Pancreas (tissue), 10 donors: ENCODE results near the gene CAPN10. TPM values are rescaled to one million over a fixed set of nuclear protein-coding genes. Genes with fewer than 3 reads are reported as not detected.
"Not testable (repeated sequence)": the region's sequence is repeated elsewhere in the genome, so short reads cannot be mapped to it uniquely, and the experiment has no call there.

Experiments
- ATAC-seq, 4 donors: fragments of 200-7000 bp; cut with Tn5 transposase; one replicate each; pipeline versions ENCODE4 v1.8.0 to v1.9.1; 2020; ENCODE audit warnings: mild to moderate bottlenecking in 4 of 4, moderate library complexity in 4 of 4
- DNase-seq, 6 donors: peaks; one replicate each; pipeline ENCODE4 v3.0.0-alpha.2; 2020
- FAIRE-seq: peaks from 2 replicates; lab custom pipeline; 2012; peaks lifted over from hg19 to GRCh38; lab: Jason Lieb, UNC
- H3K27ac ChIP-seq, 4 donors: fragments of 200-600 bp; sonication (generic); 1 replicate in 3 of 4; 2 replicates in 1 of 4; pipeline versions ENCODE4 v1.5.0 to v1.8.0; 2020
- H3K27me3 ChIP-seq, 4 donors: fragments of 200-600 bp; one replicate each; pipeline ENCODE4 v1.8.0; 2021
- H3K36me3 ChIP-seq, 3 donors: fragments of 200-600 bp; sonication (generic) in 1 of 3; one replicate each; pipeline versions ENCODE4 v1.5.0 to v1.8.0; 2020 to 2021
- H3K4me1 ChIP-seq, 3 donors: fragments of 200-600 bp; one replicate each; pipeline ENCODE4 v1.8.0; 2021
- H3K4me3 ChIP-seq, 4 donors: fragments of 200-600 bp; sonication (generic) in 2 of 4; one replicate each; pipeline versions ENCODE4 v1.5.0 to v1.8.0; 2020 to 2021
- H3K9me3 ChIP-seq, 4 donors: fragments of 200-600 bp; one replicate each; pipeline ENCODE4 v1.8.0; 2021
- CTCF ChIP-seq, 4 donors: fragments of 200-600 bp; sonication (generic) in 3 of 4; IDR thresholded peaks; one replicate each; pipeline versions ENCODE4 v1.5.0 to v1.8.0; 2021; ENCODE audit warnings: antibody characterized with exemption in 4 of 4
- WGBS, 2 donors: extraction: QIAGEN DNeasy Blood & Tissue Kit; methylation state at CpG; one replicate each; pipeline ENCODE4 v1.1.7; 2013; 5-methylcytosine and 5-hydroxymethylcytosine counted together
- intact Hi-C, 3 donors: fragments of 100-400 bp; cut with DNase I; formaldehyde crosslinking; loops; one replicate each; pipeline versions ENCODE4 v1.11.1 to v1.14.2; 2022
- polyA plus RNA-seq, 2 donors: library from polyadenylated mRNA; stranded (reverse); fragments of 200-250 nt; gene quantifications; one replicate each; pipeline ENCODE4 v1.2.3, GENCODE V29; 2013
- total RNA-seq, 6 donors: library from RNA; stranded (reverse); fragmentation: NEBNext Ultra II Directional in 4 of 6; extraction: Animal tissue kit (Norgen Biotek cat#: 25700) in 4 of 6; gene quantifications; one replicate each; pipeline versions ENCODE4 v1.2.1 to v1.2.4, GENCODE V29; 2021 to 2023
- donor health status: healthy with polysubstance abuse.
- donor health status: DM: no; HTN: no; CAD: no; lungs with moderate emphysema.
- donor health status: DM: no; HTN: no; CAD: no.
- donor health status: control.
- donor health status: control.
- donor health status: Bipolar disorder and iron deficiency.
- donor health status: DM: yes; HTN: yes; CAD: no.
- donor health status: DM: no; HTN: no; CAD: no.
- donor health status: DM: no; HTN: no; CAD: no.
- donor health status: DM: yes; HTN: yes; CAD: no.

Gene CAPN10
- total and polyA plus RNA-seq, 8 donors = 8.6 to 49.3 (median 12.7) TPM

GRCh38 chr2:240561325-240561971 lies 25.1 kb upstream of the CAPN10 start:
- ATAC-seq (peak in 1 of 4 donors; percentile 0), FAIRE-seq (no peak), DNase-seq (peak in 2 of 6 donors; percentile 8 to 15)
- H3K4me3 ChIP-seq = peak overlapping the region; percentile 11 to 91 (median 48)
- peak in 1 of 4 donors; percentile 22 for TF ChIP-seq CTCF (IDR thresholded peaks at IDR 0.05)
- peaks cover 17 to 30% (median 25%) of the 10 kb centered on the region in 3 donors for H3K4me1 ChIP-seq
- no peaks in the 10 kb centered on the region for H3K27me3 ChIP-seq
- WGBS, 2 donors = 13 to 20% methylated on average over 14 of the region's 14 CpGs
- H3K36me3 ChIP-seq = no peaks in the 10 kb centered on the region
- H3K27ac ChIP-seq = peak overlapping the region; percentile 22 to 100 (median 99)
- intact Hi-C loops = no loop called here
- H3K9me3 ChIP-seq = no peaks in the 10 kb centered on the region

- not testable (repeated sequence) for FAIRE-seq
Observed at GRCh38 chr2:240563231-240563630, 23.3 kb upstream of the CAPN10 start.

GRCh38 chr2:240563951-240564560 lies 22.5 kb upstream of the CAPN10 start:
- intact Hi-C loops = no loop called here
- DNase-seq (peak in 2 of 6 donors; percentile 12 to 13), ATAC-seq (no peak), FAIRE-seq (no peak)
- no peak for TF ChIP-seq CTCF (IDR thresholded peaks at IDR 0.05)
- Histone ChIP-seq H3K4me1 (peaks cover 18 to 38% (median 37%) of the 10 kb centered on the region in 3 donors), H3K27ac (peak overlapping the region in 1 of 4 donors; percentile 90), H3K9me3 (no peaks in the 10 kb centered on the region), H3K36me3 (no peaks in the 10 kb centered on the region), H3K27me3 (no peaks in the 10 kb centered on the region), H3K4me3 (no peak overlapping the region)
- WGBS, 2 donors = 85 to 92% methylated on average over 12 of the region's 12 CpGs

More at GRCh38 chr2:240563231-240563630, 23.3 kb upstream of the CAPN10 start:
- peak in 2 of 6 donors; percentile 13 to 31 for DNase-seq
- H3K36me3 ChIP-seq, ATAC-seq, H3K27ac ChIP-seq, H3K4me3 ChIP-seq, intact Hi-C loops, H3K27me3 ChIP-seq, H3K9me3 ChIP-seq: not testable (repeated sequence)
- peaks cover 18 to 38% (median 37%) of the 10 kb centered on the region in 3 donors for H3K4me1 ChIP-seq
- WGBS, 2 donors = 95% methylated on average over 17 of the region's 17 CpGs

- Histone ChIP-seq H3K36me3 (no peaks in the 10 kb centered on the region), H3K27ac (peak overlapping the region in 3 of 4 donors; percentile 67 to 95 (median 90)), H3K4me3 (no peak overlapping the region), H3K4me1 (peaks cover 14 to 38% (median 37%) of the 10 kb centered on the region in 3 donors), H3K27me3 (no peaks in the 10 kb centered on the region), H3K9me3 (no peaks in the 10 kb centered on the region)
- DNase-seq = peak in 3 of 6 donors; percentile 14 to 30 (median 29)
- no peak for TF ChIP-seq CTCF (IDR thresholded peaks at IDR 0.05)
- no peak for ATAC-seq
- 75 to 76% methylated on average over 10 of the region's 10 CpGs for WGBS, 2 donors
- FAIRE-seq = no peak
- intact Hi-C loops = no loop called here
Observed at GRCh38 chr2:240564561-240565332, 21.8 kb upstream of the CAPN10 start.
